ENCODE data around the gene GALR2.

DNA sequence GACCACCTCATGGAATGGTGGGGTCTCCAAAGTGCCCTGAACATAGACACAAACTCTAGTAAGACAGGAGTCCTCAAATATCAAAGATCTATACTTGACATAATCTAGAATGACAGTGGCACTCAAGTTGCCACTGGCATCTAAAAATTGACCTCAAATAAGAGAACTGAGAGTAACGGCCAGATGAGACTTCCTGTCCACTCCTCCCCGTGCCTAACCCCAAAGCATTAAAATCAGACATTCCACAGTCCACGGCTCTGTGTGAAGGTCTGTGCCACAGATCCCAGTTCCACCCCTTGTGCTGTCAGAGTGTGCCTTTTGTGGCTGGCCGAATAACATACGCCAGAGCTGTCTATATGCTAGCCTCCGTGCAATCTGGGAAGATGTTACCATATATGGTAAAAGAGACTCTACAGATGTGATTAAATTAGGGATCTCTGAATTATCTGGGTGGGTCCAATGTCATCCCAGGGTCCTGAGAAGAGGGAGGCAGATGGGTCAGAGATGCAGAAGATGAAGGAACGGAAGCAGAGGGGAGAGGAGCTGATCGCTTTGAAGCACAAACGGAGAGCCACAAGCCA, 26.5 kb upstream of the GALR2 start:
- TF ChIP-seq, protein P1, sequence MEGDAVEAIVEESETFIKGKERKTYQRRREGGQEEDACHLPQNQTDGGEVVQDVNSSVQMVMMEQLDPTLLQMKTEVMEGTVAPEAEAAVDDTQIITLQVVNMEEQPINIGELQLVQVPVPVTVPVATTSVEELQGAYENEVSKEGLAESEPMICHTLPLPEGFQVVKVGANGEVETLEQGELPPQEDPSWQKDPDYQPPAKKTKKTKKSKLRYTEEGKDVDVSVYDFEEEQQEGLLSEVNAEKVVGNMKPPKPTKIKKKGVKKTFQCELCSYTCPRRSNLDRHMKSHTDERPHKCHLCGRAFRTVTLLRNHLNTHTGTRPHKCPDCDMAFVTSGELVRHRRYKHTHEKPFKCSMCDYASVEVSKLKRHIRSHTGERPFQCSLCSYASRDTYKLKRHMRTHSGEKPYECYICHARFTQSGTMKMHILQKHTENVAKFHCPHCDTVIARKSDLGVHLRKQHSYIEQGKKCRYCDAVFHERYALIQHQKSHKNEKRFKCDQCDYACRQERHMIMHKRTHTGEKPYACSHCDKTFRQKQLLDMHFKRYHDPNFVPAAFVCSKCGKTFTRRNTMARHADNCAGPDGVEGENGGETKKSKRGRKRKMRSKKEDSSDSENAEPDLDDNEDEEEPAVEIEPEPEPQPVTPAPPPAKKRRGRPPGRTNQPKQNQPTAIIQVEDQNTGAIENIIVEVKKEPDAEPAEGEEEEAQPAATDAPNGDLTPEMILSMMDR (conservative IDR thresholded peaks at IDR 0.05; ENCODE audit: low read depth, low read length) = no peak
- no peak for TF ChIP-seq EZH2 (IDR thresholded peaks at IDR 0.05; ENCODE audit: borderline replicate concordance, low read depth, low read length, poor library complexity, severe bottlenecking)
